SH-SY5Y (cell line): Measurements from ENCODE around the gene HOXB5.

Experiments
- GATA2 ChIP-seq: IDR thresholded peaks from 2 replicates; pipeline ENCODE4 v1.6.1; 2011; ENCODE audit warnings: mild to moderate bottlenecking, low read depth, low read length
- GATA3 ChIP-seq: IDR thresholded peaks from 2 replicates; pipeline ENCODE4 v1.6.1; 2011; ENCODE audit warnings: low read depth, mild to moderate bottlenecking, low read length, moderate library complexity

DNA sequence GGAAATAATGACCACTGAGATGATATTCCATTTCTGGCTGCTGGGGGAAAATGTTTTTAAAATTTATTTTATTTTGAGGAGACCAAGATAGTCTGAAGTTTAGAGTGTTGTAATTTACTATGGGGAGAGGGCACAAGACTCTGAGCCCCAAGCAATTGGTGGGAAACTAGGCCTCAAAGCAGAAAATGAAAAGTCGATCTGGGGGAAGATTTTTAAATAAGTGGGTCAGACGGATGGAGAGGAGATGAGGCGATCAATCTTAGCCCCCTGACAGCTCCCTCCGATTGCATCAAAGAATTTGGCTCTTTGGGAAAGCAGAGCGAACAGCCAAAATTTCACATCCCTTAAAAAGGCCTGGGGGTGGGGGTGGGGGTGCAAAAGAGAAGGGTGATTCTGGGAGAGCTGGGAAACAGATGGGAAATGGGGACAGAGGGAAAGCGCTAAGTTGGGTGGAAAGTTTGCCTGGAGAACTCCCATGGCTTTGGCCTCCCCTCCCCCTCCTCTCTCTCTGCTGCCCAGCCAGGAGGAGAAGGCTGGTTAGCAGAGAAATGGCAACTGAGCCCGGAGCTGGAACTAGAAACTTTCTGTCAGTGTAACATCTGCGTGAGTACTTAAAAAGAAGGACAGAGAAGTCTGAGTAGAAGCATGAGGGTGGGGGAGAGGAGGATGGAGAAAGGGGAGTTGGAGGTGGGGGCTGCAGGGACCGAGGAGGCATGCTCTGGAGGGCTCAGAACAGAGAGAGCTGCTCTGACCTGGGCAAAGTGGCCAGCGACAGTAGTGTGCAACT lies 47.2 kb downstream of the HOXB5 start:
- TF ChIP-seq GATA2 = no peak
- no peak for TF ChIP-seq GATA3
